ENCODE data around the gene TSC22D4.

Gene TSC22D4

DNA sequence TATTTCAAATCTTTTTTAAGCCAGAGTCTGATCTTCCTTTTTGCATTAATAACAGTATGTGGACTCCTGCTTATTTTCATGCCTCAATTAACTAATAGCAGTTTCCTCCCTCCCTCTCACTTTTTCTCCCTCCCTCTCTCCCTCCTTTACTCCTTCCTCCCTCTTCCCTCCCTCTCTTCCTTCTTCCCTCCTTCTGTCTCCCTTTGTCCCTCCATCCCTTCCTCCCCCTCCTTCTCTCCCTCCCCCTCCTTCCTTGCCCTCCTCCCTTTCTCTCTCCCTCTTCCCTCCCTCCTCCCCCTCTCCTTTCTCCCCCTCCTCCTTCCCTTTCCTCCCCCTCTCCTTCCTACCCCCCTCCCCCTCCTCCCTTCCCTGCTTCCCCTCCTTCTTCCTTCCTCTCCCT lies 52.5 kb downstream of the TSC22D4 start:
- no peak for DNase-seq

GRCh38 chr7:100425347-100425746 lies 53.7 kb downstream of the TSC22D4 start:
- no peak for DNase-seq

GRCh38 chr7:100423315-100423714 lies 55.7 kb downstream of the TSC22D4 start:
- DNase-seq = no peak

DNA sequence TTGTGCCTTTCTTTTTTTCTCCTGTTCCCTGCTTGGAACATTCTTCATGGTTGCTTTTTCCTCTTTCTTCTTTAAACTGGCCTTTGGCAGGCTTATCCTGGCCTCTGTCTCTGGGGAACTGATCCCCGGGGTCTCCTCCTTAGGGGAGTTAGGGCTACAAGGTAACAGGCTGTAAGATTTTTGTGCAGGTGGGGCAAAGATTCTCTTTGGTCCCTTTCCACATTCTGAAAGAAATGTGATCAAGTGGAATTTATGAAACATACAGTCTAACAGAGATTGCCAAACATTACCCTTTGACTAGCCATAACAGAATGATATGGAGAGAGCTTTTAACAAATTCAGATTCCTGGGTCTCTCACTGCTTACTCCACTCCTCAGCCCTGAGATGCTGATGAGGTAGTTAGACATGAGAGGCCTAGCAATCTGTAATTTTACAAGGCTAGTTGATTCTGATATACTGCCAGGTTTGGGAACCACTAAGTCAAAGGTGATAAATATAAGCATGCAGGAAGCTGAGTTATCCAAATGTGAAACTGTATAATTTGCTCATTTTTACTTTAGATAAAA lies 59.3 kb downstream of the TSC22D4 start:
- DNase-seq = no peak

- DNase-seq = no peak
Observed at GRCh38 chr7:100418930-100419659, 59.9 kb downstream of the TSC22D4 start.
